Measurements from ENCODE around the gene YIF1B. TPM values are rescaled to one million over a fixed set of nuclear protein-coding genes. Genes with fewer than 3 reads are reported as not detected.

YIF1B gene
- total and polyA plus RNA-seq, 2 donors (not counting 3 experiments of a cell fraction or from before 2014, with no cell fraction given), result 85.8 to 249 TPM

GRCh38 chr19:38265213-38265861 lies 50.4 kb downstream of the YIF1B start:
- H3K79me2 ChIP-seq (ENCODE audit: control insufficient read depth, insufficient read depth, low read length), result no peaks in the 10 kb centered on the region
- H3K27me3 ChIP-seq (ENCODE audit: control insufficient read depth in 2 of 2, insufficient read depth in 2 of 2, low read length in 2 of 2), result no peaks in the 10 kb centered on the region
- no peaks in the 10 kb centered on the region for H3K9me3 ChIP-seq (replicated peaks; ENCODE audit: control insufficient read depth, insufficient read depth, low read length)
- H2AFZ ChIP-seq (ENCODE audit: low read depth, low read length), result peak overlapping the region; percentile 39
- intact Hi-C loops (cut with micrococcal nuclease), result loop anchor here (2.0 kb wide), 1 partner anchor 51 kb away; no protein-coding TSS in a partner anchor
- FAIRE-seq (peak; percentile 35), DNase-seq (ENCODE audit: low read depth, low spot score) (no peak)
- H4K20me1 ChIP-seq (replicated peaks; ENCODE audit: control insufficient read depth, extremely low read depth, insufficient read depth, low read length), result no peaks in the 10 kb centered on the region
- no peak overlapping the region for H3K4me2 ChIP-seq (ENCODE audit: insufficient read depth, low read length)
- H3K9me1 ChIP-seq (replicated peaks; ENCODE audit: control insufficient read depth, extremely low read depth, insufficient read depth, low read length), result no peaks in the 10 kb centered on the region
- dilution Hi-C loops (cut with MboI; ENCODE audit: extremely low pct_ligation_motif_present, low sequenced_read_pairs), result no loop called here
- H3K36me3 ChIP-seq (ENCODE audit: control insufficient read depth in 2 of 2, extremely low read depth in 1 of 2, insufficient read depth in 2 of 2, low read length in 2 of 2), result no peaks in the 10 kb centered on the region
- peaks cover 24% of the 10 kb centered on the region for H3K4me1 ChIP-seq (ENCODE audit: control insufficient read depth, extremely low read depth, insufficient read depth, low read length)
- POLR2A ChIA-PET, result interaction anchor here (0.6 kb wide), 1 partner anchor 25 kb away, joined by 6 read pairs; no protein-coding TSS in a partner anchor
- no peak overlapping the region for H3K27ac ChIP-seq (ENCODE audit: insufficient read depth, low read depth, low read length)
- peak overlapping the region in 1 of 3 experiments; percentile 47 for H3K4me3 ChIP-seq (replicated peaks in 1 of 3; ENCODE audit: insufficient read depth in 1 of 3, low read depth in 1 of 3, low read length in 3 of 3)
- CTCF ChIA-PET, result interaction anchor here (0.8 to 1.7 kb wide), 8 partner anchors 9 to 109 kb away, joined by 3 to 14 read pairs (median 4); partner anchors contain the start of genes PPP1R14A and PSMD8
- no peak overlapping the region for H3K9ac ChIP-seq (replicated peaks; ENCODE audit: extremely low read depth, insufficient read depth, low read length)
- TF ChIP-seq JUN (IDR thresholded peaks at IDR 0.05; ENCODE audit: borderline replicate concordance, insufficient read depth, insufficient read length, low read depth), result no peak
- TF ChIP-seq GATA2 (IDR thresholded peaks at IDR 0.05; ENCODE audit: insufficient read depth, insufficient read length, low read depth, low read length), result no peak
- TF ChIP-seq MYC (IDR thresholded peaks at IDR 0.05; ENCODE audit: low read depth, low read length), result no peak
- no peak for TF ChIP-seq EZH2 (IDR thresholded peaks at IDR 0.05; ENCODE audit: borderline replicate concordance, low read depth, low read length, severe bottlenecking)
- TF ChIP-seq MAX (IDR thresholded peaks at IDR 0.05; ENCODE audit: insufficient read depth, insufficient read length), result no peak
- TF ChIP-seq POLR2AphosphoS5 (IDR thresholded peaks at IDR 0.05; ENCODE audit: insufficient read depth, low read depth, low read length), result no peak
- TF ChIP-seq FOS (IDR thresholded peaks at IDR 0.05; ENCODE audit: borderline replicate concordance, insufficient read depth, low read length), result no peak
- no peak for TF ChIP-seq CTCF (IDR thresholded peaks at IDR 0.05; ENCODE audit: extremely low read depth in 1 of 2, insufficient read depth in 1 of 2, low read depth in 1 of 2, low read length in 2 of 2)
- TF ChIP-seq POLR2A (IDR thresholded peaks at IDR 0.05; ENCODE audit: low read depth, low read length), result no peak
- BruUV-seq (replicated peaks), result no TSS peak
